Heart left ventricle (tissue), 16 donors: ENCODE results near the gene XRN2. TPM values are rescaled to one million over a fixed set of nuclear protein-coding genes. Genes with fewer than 3 reads are reported as not detected.

Experiments used
- ATAC-seq, 4 donors: fragments of 200-7000 bp; cut with Tn5 transposase; one replicate each; pipeline ENCODE4 v1.9.1; 2020 to 2022; ENCODE audit warnings: moderate library complexity in 4 of 4, mild to moderate bottlenecking in 3 of 4, moderate number of reproducible peaks in 1 of 4
- DNase-seq, 5 donors: peaks; one replicate each; pipeline ENCODE4 v3.0.0-alpha.2; 2020
- H3K27ac ChIP-seq, 12 donors: fragments of 200-600 bp; sonication (generic) in 4 of 12; one replicate each; pipeline versions ENCODE4 v1.5.0 to v1.8.0; 2016 to 2022; ENCODE audit warnings: mild to moderate bottlenecking in 2 of 12
- H3K27me3 ChIP-seq, 9 donors: fragments of 200-600 bp; sonication (generic) in 2 of 9; one replicate each; pipeline versions ENCODE4 v1.5.1 to v1.8.0; 2016 to 2022; ENCODE audit warnings: mild to moderate bottlenecking in 3 of 9
- H3K36me3 ChIP-seq, 9 donors: fragments of 200-600 bp; sonication (generic) in 2 of 9; one replicate each; pipeline versions ENCODE4 v1.5.0 to v1.8.0; 2018 to 2022; ENCODE audit warnings: mild to moderate bottlenecking in 2 of 9
- H3K4me1 ChIP-seq, 12 donors: fragments of 200-600 bp; sonication (generic) in 4 of 12; one replicate each; pipeline versions ENCODE4 v1.5.0 to v1.8.0; 2016 to 2022; ENCODE audit warnings: mild to moderate bottlenecking in 3 of 12
- H3K4me3 ChIP-seq, 12 donors: fragments of 200-600 bp; sonication (generic) in 4 of 12; one replicate each; pipeline versions ENCODE4 v1.5.0 to v1.8.0; 2017 to 2022; ENCODE audit warnings: mild to moderate bottlenecking in 9 of 12, moderate library complexity in 4 of 12
- H3K9me3 ChIP-seq, 12 donors: fragments of 200-600 bp; sonication (generic) in 4 of 12; one replicate each; pipeline versions ENCODE4 v1.5.0 to v1.8.0; 2016 to 2022; ENCODE audit warnings: mild to moderate bottlenecking in 1 of 12
- CTCF ChIP-seq, 12 donors: fragments of 200-600 bp; sonication (generic) in 4 of 12; IDR thresholded peaks; one replicate each; pipeline versions ENCODE4 v1.5.0 to v1.8.0; 2018 to 2022; ENCODE audit warnings: antibody characterized with exemption in 12 of 12, mild to moderate bottlenecking in 5 of 12
- POLR2A ChIP-seq, 2 donors: fragments of 450-650 bp; IDR thresholded peaks; one replicate each; pipeline ENCODE4 v1.6.1; 2017; ENCODE audit warnings: antibody characterized with exemption in 2 of 2, mild to moderate bottlenecking in 2 of 2, moderate library complexity in 2 of 2
- WGBS, 4 donors: extraction: QIAGEN DNeasy Blood & Tissue Kit in 2 of 4; methylation state at CpG; one replicate each; pipeline versions ENCODE4 v1.1.5 to v1.1.7; 2013 to 2018; 5-methylcytosine and 5-hydroxymethylcytosine counted together
- intact Hi-C, 10 donors: fragments of 100-400 bp; cut with DNase I; formaldehyde crosslinking; loops; one replicate each; pipeline versions ENCODE4 v1.11.1 to v1.14.2; 2022
- polyA plus RNA-seq, 2 donors: library from polyadenylated mRNA; stranded (reverse); fragments of 200-250 nt; gene quantifications; one replicate each; pipeline ENCODE4 v1.2.3, GENCODE V29; 2013
- total RNA-seq, 9 donors: library from RNA; depleted of rRNA in 2 of 9; stranded (reverse); fragments of >200 nt in 2 of 9; fragmentation: NEBNext Ultra II Directional in 3 of 9; extraction: Animal tissue kit (Norgen Biotek cat#: 25700) in 3 of 9; gene quantifications; one replicate each; pipeline versions ENCODE4 v1.1.0 to v1.2.4, GENCODE V29; 2016 to 2023
- donor health status: ischemic (EF 13 %, LVEDD 7.1; RV severe dilation, severe dysfunction).
- donor health status: healthy with polysubstance abuse.
- donor health status: DM: no; HTN: yes; CAD: no.
- donor health status: DM: no; HTN: no; CAD: no.
- donor health status: ischemic (EF 25% LVEDD 6.9; RV normal size, moderate dysfunction).
- donor health status: ischemic (EF 25% LVEDD 5.7; RV mildly dilated, moderate dysfunction).
- donor health status: healthy.
- donor health status: DM: yes; HTN: yes; CAD: no.
- donor health status: ischemic (EF 35%, LVEDD 5.7; RV mildly dilated, moderate dysfunction).
- donor health status: nonischemic (EF 11% LVEDD 7.7; RV severe dilation, severe dysfunction).
- donor health status: DM: yes; HTN: yes; CAD: no.
- donor health status: PGD.
- donor health status: ischemic (EF 29% LVEDD 5.4; RV normal size, mild dysfunction).
- donor health status: nonischemic (EF 23%, LVEDD 6.1; RV moderate dilation, normal function).

Gene XRN2
- total and polyA plus RNA-seq, 11 donors, result 6.2 to 48.3 (median 33.2) TPM

GRCh38 chr20:21424846-21425245 is 121.7 kb downstream of the XRN2 start:
- peaks cover 0 to 58% (median 20%) of the 10 kb centered on the region in 12 donors for H3K9me3 ChIP-seq
- intact Hi-C loops, result no loop called here
- H3K27ac ChIP-seq, result no peak overlapping the region
- no peaks in the 10 kb centered on the region for H3K36me3 ChIP-seq
- DNase-seq (no peak), ATAC-seq (no peak)
- peaks cover 0 to 5% (median 0%) of the 10 kb centered on the region in 9 donors for H3K27me3 ChIP-seq
- TF ChIP-seq CTCF (IDR thresholded peaks at IDR 0.05) (no peak), POLR2A (IDR thresholded peaks at IDR 0.05) (no peak)
- H3K4me1 ChIP-seq, result no peaks in the 10 kb centered on the region
- WGBS, 4 donors, result 61 to 68% (median 63%) methylated on average over 4 of the region's 4 CpGs
- no peak overlapping the region for H3K4me3 ChIP-seq

GRCh38 chr20:21430020-21430419 is 126.9 kb downstream of the XRN2 start:
- Histone ChIP-seq H3K4me3 (no peak overlapping the region), H3K9me3 (peaks cover 0 to 21% (median 7%) of the 10 kb centered on the region in 12 donors), H3K27me3 (peaks cover 0 to 33% (median 5%) of the 10 kb centered on the region in 9 donors), H3K27ac (no peak overlapping the region), H3K36me3 (no peaks in the 10 kb centered on the region), H3K4me1 (no peaks in the 10 kb centered on the region)
- intact Hi-C loops, result no loop called here
- DNase-seq, result no peak
- no peak for TF ChIP-seq CTCF (IDR thresholded peaks at IDR 0.05)
- TF ChIP-seq POLR2A (IDR thresholded peaks at IDR 0.05), result no peak
- ATAC-seq, result no peak
- 40 to 57% (median 47%) methylated on average over 3 of the region's 3 CpGs for WGBS, 4 donors

- Histone ChIP-seq H3K27me3 (peaks cover 0 to 44% (median 13%) of the 10 kb centered on the region in 9 donors), H3K36me3 (no peaks in the 10 kb centered on the region), H3K27ac (no peak overlapping the region), H3K4me3 (no peak overlapping the region), H3K4me1 (no peaks in the 10 kb centered on the region), H3K9me3 (no peaks in the 10 kb centered on the region)
- TF ChIP-seq POLR2A (IDR thresholded peaks at IDR 0.05) (no peak), CTCF (IDR thresholded peaks at IDR 0.05) (no peak)
- DNase-seq (no peak), ATAC-seq (no peak)
- 86 to 92% (median 88%) methylated on average over 4 of the region's 4 CpGs for WGBS, 4 donors
- intact Hi-C loops, result no loop called here
Measured at GRCh38 chr20:21432911-21433310, 129.8 kb downstream of the XRN2 start.

- Histone ChIP-seq H3K4me3 (no peak overlapping the region), H3K27me3 (peaks cover 0 to 41% (median 10%) of the 10 kb centered on the region in 9 donors), H3K36me3 (no peaks in the 10 kb centered on the region), H3K27ac (no peak overlapping the region), H3K9me3 (no peaks in the 10 kb centered on the region), H3K4me1 (no peaks in the 10 kb centered on the region)
- 45 to 59% (median 53%) methylated on average over 2 of the region's 2 CpGs for WGBS, 4 donors
- ATAC-seq (no peak), DNase-seq (no peak)
- no peak for TF ChIP-seq POLR2A (IDR thresholded peaks at IDR 0.05)
- TF ChIP-seq CTCF (IDR thresholded peaks at IDR 0.05), result no peak
- intact Hi-C loops, result no loop called here
Measured at GRCh38 chr20:21433329-21433890, 130.3 kb downstream of the XRN2 start.
